ENCODE results near the gene ASCL1.

ASCL1 gene

DNA sequence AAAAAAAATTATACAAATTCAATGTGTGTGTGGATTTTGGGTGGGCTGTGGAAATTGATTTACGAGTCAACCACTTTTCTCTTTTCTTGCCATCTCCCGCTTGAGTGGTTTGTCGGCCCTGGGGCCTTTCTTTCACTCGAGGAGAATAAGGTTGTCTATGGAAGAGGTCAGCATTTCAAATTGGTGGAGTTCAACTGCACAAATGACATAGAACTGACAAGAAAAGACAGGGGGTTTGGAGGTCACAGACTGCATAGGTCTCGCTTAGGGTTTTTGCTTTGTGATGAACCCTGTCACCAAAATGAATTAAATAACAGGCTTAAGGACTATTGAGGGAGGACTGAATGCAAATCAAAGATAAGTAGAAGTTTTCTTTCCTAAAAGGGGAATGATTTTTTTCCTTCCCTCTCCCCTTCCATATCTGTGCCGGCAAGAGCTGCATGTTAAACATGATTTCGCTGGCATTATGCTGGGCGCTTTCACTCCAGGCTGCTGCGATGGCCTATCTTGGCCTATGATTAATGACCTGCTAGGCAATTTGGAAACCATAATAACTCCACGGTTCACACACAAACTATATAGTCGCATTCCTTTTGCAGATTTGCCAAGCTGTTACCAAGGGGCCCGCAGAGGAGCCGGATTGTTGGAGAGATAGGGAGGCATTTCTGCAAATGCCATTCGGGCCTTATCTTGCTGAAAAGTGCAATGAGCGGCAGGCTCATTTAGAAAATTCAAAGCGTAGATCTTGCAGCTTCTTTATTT is 20.7 kb downstream of the ASCL1 start:
- peak overlapping the region; percentile 29 for H2AFZ ChIP-seq (ENCODE audit: low read length)
- no peak overlapping the region for H2BK12ac ChIP-seq (ENCODE audit: low read length)
- no peaks in the 10 kb centered on the region for H3K79me1 ChIP-seq (ENCODE audit: low read depth, low read length)
- no peak overlapping the region for H4K91ac ChIP-seq (ENCODE audit: low read depth, low read length, poor library complexity)
- no peak overlapping the region for H3K27ac ChIP-seq (replicated peaks; ENCODE audit: low read length)
- no peak overlapping the region for H3K4me3 ChIP-seq (ENCODE audit: low read length in 2 of 2)
- no peak overlapping the region for H2BK5ac ChIP-seq (ENCODE audit: low read length)
- H3K36me3 ChIP-seq (replicated peaks in 1 of 2; ENCODE audit: control insufficient read depth in 2 of 2, insufficient read depth in 2 of 2, low read length in 2 of 2), result no peaks in the 10 kb centered on the region
- H2BK15ac ChIP-seq (ENCODE audit: low read length), result no peak overlapping the region
- no peak for DNase-seq (ENCODE audit: low spot score)
- peaks cover 5 to 11% of the 10 kb centered on the region in 2 donors for H3K4me1 ChIP-seq (ENCODE audit: control insufficient read depth in 2 of 2, insufficient read depth in 1 of 2, low read depth in 1 of 2, low read length in 2 of 2)
- no peaks in the 10 kb centered on the region for H3K27me3 ChIP-seq (ENCODE audit: control insufficient read depth in 3 of 3, insufficient read depth in 3 of 3, low read depth in 1 of 3, low read length in 3 of 3)
- H4K8ac ChIP-seq (ENCODE audit: low read depth, low read length), result no peak overlapping the region
- no peak overlapping the region for H3K4ac ChIP-seq (ENCODE audit: low read length)
- no CpG with 5 or more reads among the region's 16 CpGs for WGBS, 2 donors (ENCODE audit: extremely low coverage in 2 of 2, insufficient read length in 2 of 2, insufficient replicate concordance in 1 of 2)
- no peak overlapping the region for H3K9ac ChIP-seq (ENCODE audit: low read depth, low read length, poor library complexity)
- no peak overlapping the region for H2AK5ac ChIP-seq (ENCODE audit: low read depth, low read length)
- H3K23ac ChIP-seq (ENCODE audit: low read depth, low read length, poor library complexity), result no peak overlapping the region
- H3K9me3 ChIP-seq (replicated peaks in 1 of 2; ENCODE audit: control insufficient read depth in 2 of 2, insufficient read depth in 1 of 2, low read depth in 1 of 2, low read length in 2 of 2), result no peaks in the 10 kb centered on the region
- H3K4me2 ChIP-seq (ENCODE audit: insufficient read depth, low read length, poor library complexity, severe bottlenecking), result no peak overlapping the region
- H2BK120ac ChIP-seq (ENCODE audit: low read depth, low read length), result no peak overlapping the region
- no peak overlapping the region for H3K18ac ChIP-seq (ENCODE audit: low read length)
- no peak overlapping the region for H3K14ac ChIP-seq (ENCODE audit: low read length)

DNA sequence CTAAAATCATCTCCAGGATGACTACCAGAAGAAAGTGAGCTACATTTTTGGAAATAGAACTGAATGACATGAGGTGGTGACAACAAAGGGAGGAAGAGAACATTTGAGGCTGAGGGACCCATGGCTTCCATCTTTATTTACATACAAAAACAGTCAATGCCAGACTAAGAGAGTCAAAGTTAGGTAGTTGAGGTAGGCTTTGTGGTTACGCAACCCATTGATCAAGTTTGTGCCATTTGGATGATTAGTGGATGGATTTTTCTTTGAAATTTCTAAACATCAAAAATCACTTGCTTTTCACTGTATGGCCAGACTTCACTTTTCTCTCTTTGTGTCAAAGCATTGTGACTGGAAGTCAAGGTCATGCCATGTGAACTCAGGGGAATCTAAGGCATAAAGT is 22.9 kb downstream of the ASCL1 start:
- H2BK12ac ChIP-seq (ENCODE audit: low read length), result no peak overlapping the region
- H3K9ac ChIP-seq (ENCODE audit: low read depth, low read length, poor library complexity), result no peak overlapping the region
- no peak overlapping the region for H3K4ac ChIP-seq (ENCODE audit: low read length)
- H3K23ac ChIP-seq (ENCODE audit: low read depth, low read length, poor library complexity), result no peak overlapping the region
- H3K79me1 ChIP-seq (ENCODE audit: low read depth, low read length), result no peaks in the 10 kb centered on the region
- no peak overlapping the region for H2AK5ac ChIP-seq (ENCODE audit: low read depth, low read length)
- H2AFZ ChIP-seq (ENCODE audit: low read length), result no peak overlapping the region
- no peak overlapping the region for H4K91ac ChIP-seq (ENCODE audit: low read depth, low read length, poor library complexity)
- H2BK15ac ChIP-seq (ENCODE audit: low read length), result no peak overlapping the region
- H3K4me2 ChIP-seq (ENCODE audit: insufficient read depth, low read length, poor library complexity, severe bottlenecking), result no peak overlapping the region
- no peak overlapping the region for H2BK120ac ChIP-seq (ENCODE audit: low read depth, low read length)
- H3K9me3 ChIP-seq (replicated peaks in 1 of 2; ENCODE audit: control insufficient read depth in 2 of 2, insufficient read depth in 1 of 2, low read depth in 1 of 2, low read length in 2 of 2), result no peaks in the 10 kb centered on the region
- H3K4me3 ChIP-seq (ENCODE audit: low read length in 2 of 2), result no peak overlapping the region
- no peaks in the 10 kb centered on the region for H3K27me3 ChIP-seq (ENCODE audit: control insufficient read depth in 3 of 3, insufficient read depth in 3 of 3, low read depth in 1 of 3, low read length in 3 of 3)
- H3K18ac ChIP-seq (ENCODE audit: low read length), result no peak overlapping the region
- H3K27ac ChIP-seq (replicated peaks; ENCODE audit: low read length), result no peak overlapping the region
- H3K14ac ChIP-seq (ENCODE audit: low read length), result no peak overlapping the region
- no peak overlapping the region for H2BK5ac ChIP-seq (ENCODE audit: low read length)
- no peaks in the 10 kb centered on the region for H3K36me3 ChIP-seq (replicated peaks in 1 of 2; ENCODE audit: control insufficient read depth in 2 of 2, insufficient read depth in 2 of 2, low read length in 2 of 2)
- no peak for DNase-seq (ENCODE audit: low spot score)
- peaks cover 9 to 11% of the 10 kb centered on the region in 2 donors for H3K4me1 ChIP-seq (ENCODE audit: control insufficient read depth in 2 of 2, insufficient read depth in 1 of 2, low read depth in 1 of 2, low read length in 2 of 2)
- H4K8ac ChIP-seq (ENCODE audit: low read depth, low read length), result no peak overlapping the region
- no CpG with 5 or more reads among the region's 1 CpG for WGBS, 2 donors (ENCODE audit: extremely low coverage in 2 of 2, insufficient read length in 2 of 2, insufficient replicate concordance in 1 of 2)

DNA sequence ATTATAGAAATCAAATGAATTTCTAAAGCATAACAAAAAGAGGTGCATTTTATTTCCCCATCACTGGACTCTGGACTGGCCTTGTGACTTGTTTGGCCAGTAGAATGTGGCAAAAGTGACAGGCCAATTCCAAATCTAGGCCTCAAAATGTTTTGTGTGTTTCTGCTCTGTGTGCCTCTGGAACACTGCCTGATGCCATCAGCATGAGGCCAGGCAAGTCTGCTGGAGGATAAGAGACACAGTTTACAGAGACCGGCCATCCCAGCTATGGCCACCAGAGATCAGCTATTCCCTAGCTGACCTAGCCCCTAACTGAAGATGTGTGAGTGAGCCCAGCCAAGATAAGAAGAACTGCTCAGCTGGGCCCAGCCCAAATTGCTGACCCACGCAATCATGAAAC is 32.9 kb downstream of the ASCL1 start:
- WGBS, 2 donors (ENCODE audit: extremely low coverage in 2 of 2, insufficient read length in 2 of 2, insufficient replicate concordance in 1 of 2), result no CpG with 5 or more reads among the region's 2 CpGs
- H2BK15ac ChIP-seq (ENCODE audit: low read length), result no peak overlapping the region

DNA sequence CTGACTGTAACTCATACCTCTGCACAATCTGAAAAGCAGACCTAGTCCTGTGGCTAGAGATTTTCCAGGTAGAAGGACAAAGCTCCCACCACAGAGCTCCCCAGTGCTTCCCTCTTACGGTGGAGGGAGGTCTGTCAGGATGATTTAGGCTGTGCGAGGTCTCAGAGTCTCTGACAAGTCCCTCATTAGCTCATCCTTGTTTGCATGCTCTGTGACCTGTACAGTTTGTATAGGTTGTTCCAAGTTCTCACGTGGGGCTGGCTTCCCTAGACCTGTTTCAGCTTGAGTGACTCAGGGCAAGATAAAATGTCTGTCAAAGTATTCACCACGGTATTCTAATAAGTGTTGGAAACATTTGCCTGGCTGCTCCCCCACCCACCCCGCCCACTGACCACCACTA is 34.8 kb downstream of the ASCL1 start:
- H3K4me2 ChIP-seq (ENCODE audit: insufficient read depth, low read length, poor library complexity, severe bottlenecking), result no peak overlapping the region
- no peak overlapping the region for H3K18ac ChIP-seq (ENCODE audit: low read length)
- DNase-seq (ENCODE audit: low spot score), result no peak
- H2AFZ ChIP-seq (ENCODE audit: low read length), result no peak overlapping the region
- H4K8ac ChIP-seq (ENCODE audit: low read depth, low read length), result no peak overlapping the region
- H2AK5ac ChIP-seq (ENCODE audit: low read depth, low read length), result no peak overlapping the region
- H3K27me3 ChIP-seq (ENCODE audit: control insufficient read depth in 3 of 3, insufficient read depth in 3 of 3, low read depth in 1 of 3, low read length in 3 of 3), result no peaks in the 10 kb centered on the region
- H3K4me3 ChIP-seq (ENCODE audit: low read length in 2 of 2), result no peak overlapping the region
- H3K4ac ChIP-seq (ENCODE audit: low read length), result no peak overlapping the region
- no peaks in the 10 kb centered on the region for H3K79me1 ChIP-seq (ENCODE audit: low read depth, low read length)
- no peak overlapping the region for H3K14ac ChIP-seq (ENCODE audit: low read length)
- no peaks in the 10 kb centered on the region for H3K36me3 ChIP-seq (replicated peaks in 1 of 2; ENCODE audit: control insufficient read depth in 2 of 2, insufficient read depth in 2 of 2, low read length in 2 of 2)
- no CpG with 5 or more reads among the region's 5 CpGs for WGBS, 2 donors (ENCODE audit: extremely low coverage in 2 of 2, insufficient read length in 2 of 2, insufficient replicate concordance in 1 of 2)
- H2BK12ac ChIP-seq (ENCODE audit: low read length), result no peak overlapping the region
- H2BK120ac ChIP-seq (ENCODE audit: low read depth, low read length), result no peak overlapping the region
- H2BK15ac ChIP-seq (ENCODE audit: low read length), result no peak overlapping the region
- H3K4me1 ChIP-seq (ENCODE audit: control insufficient read depth in 2 of 2, insufficient read depth in 1 of 2, low read depth in 1 of 2, low read length in 2 of 2), result no peaks in the 10 kb centered on the region
- H3K9me3 ChIP-seq (replicated peaks in 1 of 2; ENCODE audit: control insufficient read depth in 2 of 2, insufficient read depth in 1 of 2, low read depth in 1 of 2, low read length in 2 of 2), result no peaks in the 10 kb centered on the region
- no peak overlapping the region for H3K9ac ChIP-seq (ENCODE audit: low read depth, low read length, poor library complexity)
- no peak overlapping the region for H3K27ac ChIP-seq (replicated peaks; ENCODE audit: low read length)
- no peak overlapping the region for H2BK5ac ChIP-seq (ENCODE audit: low read length)
- no peak overlapping the region for H4K91ac ChIP-seq (ENCODE audit: low read depth, low read length, poor library complexity)
- no peak overlapping the region for H3K23ac ChIP-seq (ENCODE audit: low read depth, low read length, poor library complexity)

More for the DNA sequence above, 32.9 kb downstream of the ASCL1 start:
- Histone ChIP-seq H3K14ac (ENCODE audit: low read length) (no peak overlapping the region), H3K9me3 (replicated peaks in 1 of 2; ENCODE audit: control insufficient read depth in 2 of 2, insufficient read depth in 1 of 2, low read depth in 1 of 2, low read length in 2 of 2) (no peaks in the 10 kb centered on the region), H3K4me2 (ENCODE audit: insufficient read depth, low read length, poor library complexity, severe bottlenecking) (no peak overlapping the region), H3K36me3 (replicated peaks in 1 of 2; ENCODE audit: control insufficient read depth in 2 of 2, insufficient read depth in 2 of 2, low read length in 2 of 2) (no peaks in the 10 kb centered on the region), H3K27me3 (ENCODE audit: control insufficient read depth in 3 of 3, insufficient read depth in 3 of 3, low read depth in 1 of 3, low read length in 3 of 3) (no peaks in the 10 kb centered on the region), H3K4me1 (ENCODE audit: control insufficient read depth in 2 of 2, insufficient read depth in 1 of 2, low read depth in 1 of 2, low read length in 2 of 2) (no peaks in the 10 kb centered on the region), H2BK120ac (ENCODE audit: low read depth, low read length) (no peak overlapping the region), H4K8ac (ENCODE audit: low read depth, low read length) (no peak overlapping the region), H2AFZ (ENCODE audit: low read length) (no peak overlapping the region), H2BK5ac (ENCODE audit: low read length) (no peak overlapping the region), H2BK12ac (ENCODE audit: low read length) (no peak overlapping the region), H3K4ac (ENCODE audit: low read length) (no peak overlapping the region), H4K91ac (ENCODE audit: low read depth, low read length, poor library complexity) (no peak overlapping the region), H2AK5ac (ENCODE audit: low read depth, low read length) (no peak overlapping the region), H3K4me3 (ENCODE audit: low read length in 2 of 2) (no peak overlapping the region), H3K18ac (ENCODE audit: low read length) (no peak overlapping the region), H3K27ac (replicated peaks; ENCODE audit: low read length) (no peak overlapping the region), H3K79me1 (ENCODE audit: low read depth, low read length) (no peaks in the 10 kb centered on the region), H3K9ac (ENCODE audit: low read depth, low read length, poor library complexity) (no peak overlapping the region), H3K23ac (ENCODE audit: low read depth, low read length, poor library complexity) (no peak overlapping the region)
- no peak for DNase-seq (ENCODE audit: low spot score)
